GM19438 (cell line): ENCODE results near the gene CHSY1.

Source experiments
- ATAC-seq: cut with Tn5 transposase; IDR thresholded peaks from one replicate; pipeline ENCODE4 v1.9.1; 2021; ENCODE audit warnings: low read depth; ENCODE audit not compliant: unreplicated experiment

The CHSY1 gene

DNA sequence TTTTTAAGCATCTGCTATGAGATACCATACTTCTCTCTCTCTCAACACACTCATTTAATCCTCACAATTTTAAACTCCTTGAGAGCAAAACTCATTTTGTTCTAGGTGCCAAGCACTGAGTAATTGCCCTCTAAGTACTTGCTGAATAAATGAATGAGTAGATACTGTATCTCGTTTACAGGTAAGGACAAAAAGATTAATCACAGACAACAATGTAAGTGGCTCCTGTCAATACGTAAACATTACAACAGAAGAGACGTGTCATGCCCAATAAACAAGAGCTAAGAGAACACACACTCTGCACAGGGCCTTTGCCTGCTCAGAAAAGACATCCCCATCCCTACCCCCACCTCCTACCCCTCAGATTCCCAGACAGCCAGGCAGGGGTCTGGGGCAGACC lies 59.8 kb downstream of the CHSY1 start:
- ATAC-seq = no peak

DNA sequence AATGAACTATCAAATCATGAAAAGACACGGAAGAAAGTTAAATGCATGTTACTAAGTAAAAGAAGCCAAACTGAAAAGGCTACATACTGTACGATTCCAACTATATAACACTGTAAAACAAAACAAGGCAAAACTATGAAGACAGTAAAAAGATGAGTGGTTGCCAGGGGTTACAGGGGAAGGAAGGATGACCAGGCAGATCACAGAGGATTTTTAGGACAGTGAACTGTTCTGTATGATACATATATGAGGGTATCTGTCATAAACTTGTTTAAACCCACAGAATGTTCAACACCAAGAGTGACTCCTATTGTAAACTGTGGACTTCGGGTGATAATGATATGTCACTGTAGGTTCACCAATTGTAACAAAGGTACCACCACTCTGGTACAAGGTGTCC lies 60.6 kb downstream of the CHSY1 start:
- no peak for ATAC-seq

DNA sequence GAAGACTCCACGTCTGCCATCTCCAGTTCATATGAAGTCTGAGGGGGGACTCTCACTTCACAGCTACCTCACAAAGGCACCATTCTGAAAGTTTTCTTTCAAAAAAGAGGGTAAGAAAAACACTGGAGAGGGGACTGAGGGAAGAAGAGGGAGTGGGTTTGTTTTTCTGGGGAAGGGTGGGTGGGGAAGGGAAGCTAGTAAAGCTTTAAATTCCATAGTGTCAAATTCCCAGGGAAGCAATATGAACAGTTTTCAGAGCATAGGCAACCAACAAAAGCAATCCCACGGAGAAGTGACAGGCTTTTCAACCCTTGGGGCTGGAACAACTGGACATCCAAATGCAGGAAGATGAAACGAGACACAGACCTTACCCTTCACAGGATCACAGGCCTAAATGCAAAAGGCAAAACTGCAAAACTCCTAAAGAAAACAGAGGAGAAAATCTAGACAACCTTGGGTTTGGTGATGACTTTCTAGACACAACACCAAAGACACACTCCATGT lies 61.7 kb downstream of the CHSY1 start:
- ATAC-seq = no peak

DNA sequence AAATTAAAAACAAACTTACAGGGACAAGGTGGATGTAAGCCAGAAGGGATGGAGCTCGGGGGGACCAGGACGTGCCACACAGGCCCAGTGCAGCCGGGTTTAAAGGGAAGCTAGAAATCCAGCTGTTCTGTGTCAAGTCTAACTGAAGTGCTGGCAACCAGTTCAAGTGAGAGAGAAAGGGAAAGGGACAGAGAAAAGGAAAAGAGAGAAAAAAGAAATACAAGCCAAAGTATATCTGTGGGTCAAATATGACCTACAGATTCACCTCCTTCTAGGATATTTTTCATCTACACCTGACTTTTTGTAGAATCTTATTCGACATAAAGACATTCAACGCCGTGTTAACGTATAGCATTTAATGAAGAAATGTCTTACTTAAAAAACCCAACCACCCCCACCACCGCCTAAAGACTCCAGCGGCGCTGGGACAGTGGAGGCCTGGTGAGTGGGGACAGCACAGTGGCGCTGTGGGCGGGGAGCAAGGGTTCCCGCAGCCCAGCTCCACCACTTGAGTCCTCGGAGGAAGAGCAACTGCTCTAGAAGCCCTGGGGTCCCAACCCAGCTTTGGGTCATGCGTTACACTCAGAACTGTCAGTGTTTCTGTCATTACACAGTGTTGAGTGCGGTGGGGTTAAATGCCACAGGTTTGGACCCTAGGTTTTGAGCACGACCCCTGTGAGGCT lies 62.3 kb downstream of the CHSY1 start:
- no peak for ATAC-seq

DNA sequence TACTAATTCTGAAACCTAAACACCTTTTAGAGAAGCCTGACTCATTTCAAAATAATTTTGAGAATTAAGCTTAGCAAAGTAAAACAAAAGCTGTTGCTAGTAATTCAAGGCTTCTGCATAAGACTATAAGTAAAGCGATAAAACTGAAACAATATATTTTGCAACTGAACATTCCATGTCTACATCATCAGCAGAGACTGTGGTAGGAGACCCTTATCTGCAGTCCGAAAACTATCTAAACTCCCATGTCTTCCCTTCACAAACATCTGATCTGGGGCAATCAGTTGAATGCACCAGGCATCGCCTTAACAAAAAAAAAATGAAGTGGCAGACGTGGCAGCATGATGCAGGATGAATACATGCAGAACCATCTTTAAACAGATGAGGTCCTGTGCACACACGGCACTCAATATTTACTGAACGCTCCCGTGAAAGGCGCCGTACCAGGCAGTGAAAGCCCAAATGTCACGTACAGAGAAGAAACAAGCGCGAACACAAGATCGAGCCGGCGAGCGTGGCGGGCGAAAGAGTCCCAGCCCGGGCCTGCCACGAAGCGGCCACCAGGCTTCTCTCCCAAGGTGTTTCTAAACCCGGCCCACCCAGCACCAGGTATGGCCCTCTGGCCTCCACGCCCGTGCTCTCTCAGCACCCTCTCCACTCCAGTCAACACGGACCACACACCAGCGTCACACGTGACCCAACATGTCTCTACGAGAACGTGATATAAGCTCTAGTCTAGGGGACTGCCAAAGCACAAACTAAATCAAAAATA lies 63.0 kb downstream of the CHSY1 start:
- ATAC-seq = no peak

DNA sequence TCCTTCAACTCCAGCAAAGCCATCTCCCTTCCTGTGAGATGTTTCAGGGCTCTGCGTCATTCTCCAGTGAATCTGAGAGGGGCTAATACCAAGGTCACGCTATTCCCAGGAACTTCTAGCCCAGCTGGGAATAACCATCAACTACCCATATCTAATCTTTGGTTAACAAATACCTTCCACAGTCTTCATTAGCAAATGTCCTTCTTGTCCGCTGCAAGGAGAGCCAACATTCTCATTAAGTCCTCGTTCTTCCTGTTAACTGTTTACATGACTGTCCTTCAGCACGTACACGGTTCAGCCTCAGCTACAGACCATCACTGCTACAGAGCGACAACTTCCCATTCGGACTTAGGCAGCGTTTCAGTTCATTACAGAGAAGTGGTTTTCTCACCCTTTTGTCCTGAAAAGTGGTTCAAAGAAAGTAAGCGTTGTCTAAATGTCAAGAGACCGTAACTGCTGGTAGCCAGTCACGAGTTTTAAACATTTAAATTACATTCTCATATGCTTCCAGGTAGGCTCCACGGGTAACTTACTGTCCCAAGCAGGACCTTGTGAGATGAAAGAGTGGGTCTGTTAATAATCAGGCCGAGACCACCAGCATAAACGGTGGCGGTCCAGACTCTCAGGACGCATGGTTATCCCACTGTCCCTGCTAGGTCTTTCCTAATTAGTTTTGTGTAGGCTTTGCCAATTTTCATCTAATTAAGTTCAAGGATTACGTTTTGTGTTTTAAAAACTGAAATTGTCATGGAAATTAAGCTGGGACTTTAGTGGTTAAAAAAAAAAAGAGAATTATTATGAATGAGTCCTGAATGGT lies 63.8 kb downstream of the CHSY1 start:
- no peak for ATAC-seq

DNA sequence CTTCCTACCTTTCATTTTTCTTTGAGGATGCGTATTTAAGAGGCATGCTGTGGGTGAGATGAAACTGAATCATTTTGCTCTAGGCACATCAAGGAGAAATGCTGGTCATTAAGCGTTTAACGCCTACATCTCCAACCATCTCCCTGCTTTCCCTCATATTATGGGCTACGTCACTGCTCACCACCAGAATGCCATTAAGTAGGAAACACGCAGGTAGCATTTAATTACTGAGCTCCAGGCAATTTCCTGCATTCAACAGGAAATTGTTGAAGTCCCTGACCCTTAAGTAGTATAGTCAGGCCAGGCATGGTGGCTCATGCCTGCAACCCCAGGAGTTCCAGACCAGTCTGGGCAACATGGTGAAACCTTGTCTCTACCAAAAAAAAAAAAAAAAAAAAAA lies 66.1 kb downstream of the CHSY1 start:
- no peak for ATAC-seq

DNA sequence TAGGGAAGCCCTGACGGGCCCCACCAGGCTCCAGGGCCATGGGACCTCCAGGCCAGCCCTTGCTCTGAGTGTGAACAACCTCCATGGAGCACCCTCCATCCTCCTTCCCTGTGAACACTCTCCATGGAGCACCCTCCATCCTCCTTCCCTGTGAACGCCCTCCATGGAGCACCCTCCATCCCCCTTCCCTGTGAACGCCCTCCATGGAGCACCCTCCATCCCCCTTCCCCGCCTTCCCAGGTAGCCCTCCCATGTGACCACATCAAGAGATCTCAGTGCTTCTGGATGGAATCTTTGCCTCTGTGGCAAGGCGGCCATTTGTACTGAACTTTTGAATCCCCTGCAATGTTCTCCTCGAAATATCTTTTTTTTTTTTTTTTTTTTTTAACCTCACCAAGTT lies 66.5 kb downstream of the CHSY1 start:
- no peak for ATAC-seq

DNA sequence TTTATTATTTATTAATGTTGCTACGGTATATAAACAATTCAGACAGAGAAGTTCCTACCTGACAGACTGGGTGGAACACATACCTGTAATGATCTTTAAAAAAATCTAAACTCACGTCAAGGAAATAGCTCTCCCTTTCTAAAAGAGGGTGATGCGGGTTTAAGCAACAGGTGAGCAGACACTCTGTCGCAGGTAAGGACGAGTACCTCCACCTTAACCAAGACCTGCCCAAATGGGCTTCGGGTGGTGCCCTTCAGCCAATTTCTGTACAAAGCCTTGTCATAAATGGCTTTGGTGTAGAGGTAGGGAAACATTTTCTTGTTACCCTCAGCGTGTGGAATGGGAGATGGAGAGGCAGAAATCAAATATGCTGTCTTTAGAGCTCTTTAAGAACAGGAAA lies 67.0 kb downstream of the CHSY1 start:
- no peak for ATAC-seq

DNA sequence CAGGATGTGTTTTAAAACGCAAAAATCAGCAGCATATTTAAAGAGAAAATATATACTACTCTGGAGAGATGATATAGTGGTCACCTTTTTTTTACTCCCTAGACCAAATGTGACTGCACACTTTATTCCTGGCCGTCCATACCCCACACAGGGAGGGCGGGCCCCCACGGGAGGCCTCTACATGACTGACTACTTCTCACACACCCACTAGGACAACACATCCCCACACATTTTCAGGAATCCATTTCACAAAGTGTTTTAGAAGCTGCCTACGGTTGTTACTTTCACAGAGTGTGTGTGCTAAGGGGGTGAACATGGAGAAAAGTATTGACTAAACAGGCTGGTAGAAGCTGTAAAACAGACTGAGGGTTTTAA lies 67.9 kb downstream of the CHSY1 start:
- ATAC-seq = no peak

DNA sequence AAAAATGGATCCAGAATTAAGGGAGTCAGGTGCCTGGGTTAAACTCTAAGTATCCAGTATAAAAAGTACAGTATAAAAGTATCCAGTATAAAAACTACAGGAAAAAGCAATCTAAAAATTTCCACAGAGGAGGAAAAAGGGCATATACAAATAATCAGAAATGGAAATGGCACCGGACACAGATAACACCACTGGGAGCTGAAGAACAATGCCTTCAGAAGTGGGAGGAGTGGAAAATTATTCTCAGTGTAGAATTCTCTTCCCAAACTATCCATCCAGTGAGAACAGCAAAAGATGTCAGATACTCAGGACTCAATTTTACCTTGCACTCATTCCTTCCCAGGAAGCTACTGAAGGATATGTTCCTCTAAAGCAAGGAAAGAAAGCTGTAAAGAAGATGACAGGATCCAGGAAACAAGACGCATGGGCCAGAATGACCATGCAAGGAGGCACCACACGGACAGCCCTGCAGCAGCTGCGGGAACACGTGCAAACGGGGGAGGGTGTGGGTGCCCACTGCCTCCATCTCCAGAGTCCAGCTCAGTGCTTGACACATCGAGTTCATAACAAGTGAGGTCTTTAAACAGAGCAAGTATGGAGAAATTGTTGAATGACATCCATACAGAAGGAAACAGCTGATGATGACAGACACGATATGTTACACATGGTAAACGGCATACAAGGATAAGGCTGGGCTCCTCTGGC lies 68.5 kb downstream of the CHSY1 start:
- ATAC-seq = no peak

DNA sequence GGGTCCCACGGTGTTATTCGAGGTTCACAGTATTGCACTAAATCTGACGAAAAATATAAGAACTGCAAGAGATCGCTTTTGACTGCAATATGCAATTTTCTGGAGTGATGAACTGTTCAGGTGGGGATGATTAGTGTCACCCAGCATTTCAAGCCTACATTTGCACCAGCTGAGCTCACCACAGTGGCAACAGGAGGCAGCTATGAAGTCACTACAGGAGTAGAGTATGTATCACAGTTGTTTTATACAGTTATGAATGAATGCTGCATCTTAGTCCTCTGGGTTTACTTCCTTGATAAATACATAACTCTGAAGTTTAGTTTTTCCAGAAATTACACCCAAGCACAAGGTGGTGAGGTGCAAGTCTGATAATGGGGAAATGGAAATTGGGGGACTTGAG lies 69.6 kb downstream of the CHSY1 start:
- ATAC-seq = no peak

DNA sequence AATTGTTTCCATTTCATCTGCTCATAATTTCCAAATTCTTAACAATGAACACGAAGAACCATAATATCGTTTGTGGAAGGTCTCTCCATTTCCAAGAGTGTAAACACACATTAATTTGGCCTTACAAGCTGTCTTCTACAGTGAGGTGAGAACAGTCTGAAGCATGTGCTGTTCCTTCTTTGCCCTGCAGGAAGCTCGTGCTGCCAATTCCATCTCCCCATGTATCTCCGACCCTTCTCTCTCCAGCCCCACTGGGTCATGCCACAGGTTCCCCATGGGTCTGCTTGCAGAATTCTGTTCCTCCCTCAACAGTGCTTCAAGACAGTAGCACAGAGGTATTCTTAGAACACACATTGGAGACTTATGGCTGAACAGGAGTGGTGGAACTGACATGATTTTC lies 70.5 kb downstream of the CHSY1 start:
- no peak for ATAC-seq

DNA sequence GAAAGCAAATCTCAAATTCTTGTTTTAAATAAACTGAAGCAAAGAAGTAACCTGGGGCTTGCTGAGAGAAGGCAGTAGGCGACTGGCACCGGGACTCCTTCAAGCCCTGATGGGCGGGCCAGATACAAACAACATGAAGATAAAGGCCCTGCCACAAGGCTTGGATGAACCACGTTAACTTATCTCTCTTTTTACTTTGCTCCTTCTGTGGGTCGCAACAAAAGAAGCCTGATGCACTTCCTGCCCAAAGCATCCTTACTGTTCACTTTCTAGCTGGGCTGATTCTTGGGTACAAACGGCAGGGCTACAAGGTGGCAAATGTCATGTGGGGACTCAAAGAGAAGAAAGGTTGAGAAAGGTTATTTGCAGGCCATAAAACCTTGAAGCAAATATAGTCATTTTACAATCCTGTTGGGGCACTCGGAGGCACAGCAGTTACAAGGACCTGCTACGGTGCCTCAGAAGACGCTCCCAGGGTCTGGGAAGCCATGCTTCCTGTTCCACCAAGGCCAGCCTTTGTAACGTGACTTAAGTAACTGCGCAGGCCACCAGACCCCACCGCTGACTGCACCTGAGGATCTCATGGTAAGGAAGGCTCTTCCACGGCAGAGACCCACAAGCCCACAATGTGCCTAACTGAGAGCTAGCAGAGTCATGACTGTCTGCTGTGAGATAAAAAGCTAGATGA lies 71.1 kb downstream of the CHSY1 start:
- no peak for ATAC-seq

DNA sequence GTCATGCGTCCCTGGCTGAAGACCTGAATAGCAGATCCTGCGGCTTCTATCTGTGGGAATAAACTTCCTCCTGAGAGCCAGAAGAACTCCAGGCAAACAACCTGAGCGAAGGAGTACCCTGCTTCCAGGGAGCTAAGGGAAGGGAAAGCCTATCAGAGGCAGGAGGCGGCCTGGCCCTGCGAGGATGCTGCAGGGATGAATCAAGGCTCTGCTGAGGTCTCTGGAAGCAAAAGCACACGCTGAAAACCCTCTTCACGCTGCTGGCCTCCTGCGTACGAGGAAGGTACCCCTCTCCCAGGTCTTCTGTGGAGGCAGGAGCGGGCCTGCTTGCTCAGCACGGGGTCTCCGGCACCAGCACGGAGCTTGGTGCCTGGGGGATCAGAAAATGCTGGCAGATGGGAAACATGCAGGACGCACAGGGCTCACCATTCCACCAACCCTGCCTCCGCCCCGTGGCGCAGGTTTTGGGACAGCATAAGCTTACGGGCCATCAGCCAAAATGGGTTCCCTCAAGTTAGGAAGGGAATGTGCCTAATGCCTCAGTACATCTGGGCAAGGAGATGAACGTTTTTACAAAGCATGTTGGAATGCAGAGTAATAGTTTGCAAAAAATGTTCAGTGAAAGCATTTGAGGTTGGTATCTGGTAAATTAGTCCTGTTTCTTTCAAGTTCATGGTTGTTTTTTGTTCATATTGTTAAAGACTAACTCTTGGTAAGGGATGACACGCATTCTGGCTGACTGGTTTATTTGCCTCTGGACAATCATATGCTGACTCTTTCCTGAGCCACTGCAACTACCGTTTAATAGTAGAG lies 72.3 kb downstream of the CHSY1 start:
- no peak for ATAC-seq

DNA sequence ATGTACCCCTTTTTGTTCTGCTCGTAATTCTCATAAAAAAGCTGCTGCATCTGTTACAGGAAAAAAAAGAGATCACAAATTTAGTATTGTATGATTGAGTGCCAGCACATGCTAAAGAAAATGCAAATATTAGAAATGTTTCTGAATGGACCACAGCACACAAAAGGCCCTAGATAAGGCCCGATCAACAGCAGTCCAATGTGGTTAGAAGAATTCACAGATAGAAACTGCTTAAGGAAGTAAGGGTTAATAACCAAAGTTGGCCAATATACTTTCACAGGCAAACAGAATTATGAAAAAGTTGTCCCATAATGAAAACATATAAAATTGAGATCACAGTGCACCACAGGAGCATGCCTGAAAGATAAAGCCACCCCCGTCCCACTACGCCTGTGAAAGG lies 72.9 kb downstream of the CHSY1 start:
- ATAC-seq = no peak

DNA sequence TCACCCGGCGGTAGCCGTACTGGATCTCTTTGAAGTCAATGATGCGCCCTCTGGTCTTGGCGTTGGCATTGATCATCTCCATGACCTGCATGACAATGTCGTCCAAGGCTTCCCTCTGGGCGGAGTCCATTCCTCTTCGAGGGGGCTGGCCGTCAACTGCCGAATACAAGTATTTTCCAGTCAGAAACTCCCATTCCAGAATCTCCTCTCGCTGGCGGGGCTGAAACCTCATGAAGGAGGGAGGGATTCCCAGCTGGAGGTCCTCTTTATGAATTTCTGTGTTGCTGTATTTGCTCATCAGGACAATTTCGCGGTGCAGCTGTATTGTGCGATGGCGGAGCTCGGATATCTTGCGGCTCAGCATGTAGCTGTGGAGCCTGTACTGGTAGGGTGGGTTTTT lies 73.4 kb downstream of the CHSY1 start:
- no peak for ATAC-seq

DNA sequence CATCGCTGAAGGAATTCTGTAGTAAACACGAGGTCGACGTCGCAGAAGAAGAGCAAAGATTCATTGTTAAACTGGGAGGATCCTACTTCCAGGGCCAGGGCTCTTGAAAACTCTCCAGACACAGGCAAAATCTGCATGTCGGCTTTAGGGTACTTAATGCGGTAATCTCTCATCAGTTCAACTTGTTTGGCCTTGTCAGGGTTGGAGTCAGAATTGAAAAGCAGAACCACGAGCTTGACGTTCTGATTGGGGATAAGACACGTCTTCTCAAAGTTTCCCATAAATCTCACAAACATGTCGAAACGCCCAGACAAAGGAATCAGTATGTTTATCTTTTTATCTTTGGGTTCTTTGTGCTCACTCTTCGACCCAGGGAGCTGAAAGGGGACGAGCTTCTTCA lies 74.0 kb downstream of the CHSY1 start:
- no peak for ATAC-seq

DNA sequence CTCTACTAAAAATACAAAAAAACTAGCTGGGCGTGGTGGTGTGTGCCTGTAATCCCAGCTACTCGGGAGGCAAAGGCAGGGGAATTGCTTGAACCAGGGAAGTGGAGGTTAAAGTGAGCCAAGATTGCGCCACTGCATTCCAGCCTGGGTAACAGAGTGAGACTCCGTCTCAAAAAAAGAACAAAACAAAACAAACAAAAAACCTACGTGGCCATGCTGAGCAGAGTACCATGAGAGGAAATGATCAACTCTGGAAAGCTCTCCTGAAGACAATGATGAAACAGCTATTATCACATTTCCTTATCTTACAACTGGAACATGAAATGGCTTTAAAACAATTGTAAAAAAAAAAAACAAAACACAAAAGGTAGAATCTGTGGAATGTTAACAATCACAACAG lies 75.2 kb downstream of the CHSY1 start:
- ATAC-seq = no peak
